GM20000 (cell line): ENCODE data around the gene HPSE2.

ENCODE experiments used
- DNase-seq: peaks from one replicate; pipeline ENCODE4 v3.0.0; 2012; ENCODE audit warnings: low spot score
- TF ChIP-seq, protein P1 (sequence below): IDR thresholded peaks from 2 replicates; pipeline ENCODE4 v1.5.1; 2012; ENCODE audit warnings: mild to moderate bottlenecking, control low read depth; ENCODE audit errors: extremely low read depth, missing control alignments

HPSE2 gene

DNA sequence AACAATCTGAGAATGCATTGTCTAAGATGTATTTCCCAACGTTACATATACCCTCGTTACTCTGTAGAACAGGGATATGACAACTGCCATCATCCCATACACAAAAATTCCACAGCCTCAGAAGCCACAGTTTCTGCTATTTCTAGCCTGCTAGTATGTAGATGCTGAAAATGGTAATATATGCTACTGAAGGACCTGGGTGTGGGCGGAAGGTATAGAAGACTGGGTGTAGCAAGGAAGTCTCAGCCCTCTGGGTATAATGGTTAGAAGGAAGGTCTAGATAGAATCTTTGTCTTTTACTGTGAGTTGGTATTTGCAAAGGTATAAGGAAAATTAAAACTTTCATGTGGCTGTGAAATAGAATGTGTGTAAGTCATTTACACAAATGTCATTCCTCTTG is 709.7 kb downstream of the HPSE2 start:
- TF ChIP-seq, protein P1, sequence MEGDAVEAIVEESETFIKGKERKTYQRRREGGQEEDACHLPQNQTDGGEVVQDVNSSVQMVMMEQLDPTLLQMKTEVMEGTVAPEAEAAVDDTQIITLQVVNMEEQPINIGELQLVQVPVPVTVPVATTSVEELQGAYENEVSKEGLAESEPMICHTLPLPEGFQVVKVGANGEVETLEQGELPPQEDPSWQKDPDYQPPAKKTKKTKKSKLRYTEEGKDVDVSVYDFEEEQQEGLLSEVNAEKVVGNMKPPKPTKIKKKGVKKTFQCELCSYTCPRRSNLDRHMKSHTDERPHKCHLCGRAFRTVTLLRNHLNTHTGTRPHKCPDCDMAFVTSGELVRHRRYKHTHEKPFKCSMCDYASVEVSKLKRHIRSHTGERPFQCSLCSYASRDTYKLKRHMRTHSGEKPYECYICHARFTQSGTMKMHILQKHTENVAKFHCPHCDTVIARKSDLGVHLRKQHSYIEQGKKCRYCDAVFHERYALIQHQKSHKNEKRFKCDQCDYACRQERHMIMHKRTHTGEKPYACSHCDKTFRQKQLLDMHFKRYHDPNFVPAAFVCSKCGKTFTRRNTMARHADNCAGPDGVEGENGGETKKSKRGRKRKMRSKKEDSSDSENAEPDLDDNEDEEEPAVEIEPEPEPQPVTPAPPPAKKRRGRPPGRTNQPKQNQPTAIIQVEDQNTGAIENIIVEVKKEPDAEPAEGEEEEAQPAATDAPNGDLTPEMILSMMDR: no peak
- no peak for DNase-seq

DNA sequence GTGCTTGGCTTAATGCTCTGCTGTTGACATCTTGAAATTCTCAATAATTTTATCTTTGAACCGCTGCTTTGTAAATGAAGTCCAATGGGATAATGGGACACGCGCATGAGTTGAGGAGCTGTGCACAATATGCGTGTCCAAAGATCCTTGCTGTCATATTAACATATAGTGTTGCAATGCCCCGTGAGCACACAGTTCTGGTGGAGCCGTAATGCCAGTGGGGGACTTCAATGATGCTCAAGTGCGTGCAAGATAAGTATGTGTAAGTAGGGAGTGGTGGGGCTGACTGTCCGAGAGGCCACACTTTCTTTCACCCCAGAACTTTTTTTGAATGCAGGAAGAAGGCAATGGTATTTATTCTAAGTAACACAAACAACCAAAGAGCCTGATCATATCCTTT is 711.5 kb downstream of the HPSE2 start:
- no peak for DNase-seq
- TF ChIP-seq, protein P1: no peak

DNA sequence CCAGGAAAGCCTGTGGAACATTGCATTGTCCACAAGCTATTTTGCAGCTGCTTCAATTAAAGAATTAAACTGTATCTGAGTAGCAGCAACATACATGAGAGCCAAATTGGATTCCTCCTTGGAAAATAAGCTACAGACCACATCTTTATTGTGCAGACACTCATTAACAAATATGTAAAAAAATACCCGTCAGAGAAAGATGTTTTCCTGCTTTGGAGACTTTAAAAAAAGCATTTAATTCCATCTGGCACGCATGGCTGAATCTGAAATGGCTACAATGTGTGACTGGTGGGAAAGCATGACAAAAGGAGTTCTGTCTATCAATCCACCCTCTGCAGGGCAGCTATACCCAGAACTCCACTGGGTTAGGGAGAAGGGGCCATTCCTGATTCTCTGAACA is 715.8 kb downstream of the HPSE2 start:
- TF ChIP-seq, protein P1: no peak
- DNase-seq: no peak

DNA sequence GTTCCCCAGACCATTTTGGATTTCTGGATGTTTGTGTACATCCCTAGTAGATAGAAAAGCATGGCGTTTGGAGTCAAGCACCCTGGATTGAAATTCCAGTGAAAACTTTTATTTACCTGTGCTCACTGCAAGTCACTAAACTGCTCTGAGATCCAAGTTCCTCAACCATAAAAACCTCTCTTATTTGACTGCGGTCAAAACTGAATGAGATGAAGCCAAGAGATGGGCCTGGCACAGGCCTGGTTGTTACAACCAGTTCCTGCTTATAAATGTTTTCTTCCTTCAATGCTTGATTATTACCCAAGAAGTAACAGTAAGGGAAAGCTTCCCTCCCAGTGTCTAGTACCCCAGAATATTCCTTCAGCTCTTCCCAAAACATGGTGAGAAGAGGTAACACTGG is 718.0 kb downstream of the HPSE2 start:
- DNase-seq: no peak

DNA sequence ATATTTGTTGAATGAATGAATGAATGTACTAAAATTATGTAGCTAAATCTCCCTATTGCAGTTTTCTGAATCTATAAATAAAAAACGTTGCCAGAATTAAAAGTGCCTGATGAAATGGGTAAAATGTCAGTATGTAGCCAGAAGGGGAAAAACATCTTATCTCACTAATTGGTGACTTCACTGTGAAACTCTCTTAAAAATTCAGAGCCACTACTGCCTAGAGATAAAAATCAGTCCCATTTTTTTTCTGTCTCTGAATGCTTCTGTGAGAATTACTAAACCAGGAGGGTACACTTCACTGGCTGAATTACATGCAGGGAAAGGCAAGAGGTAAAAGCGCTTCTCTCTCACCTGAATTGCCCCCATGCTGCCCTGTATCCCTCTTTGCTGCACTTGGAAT is 719.3 kb downstream of the HPSE2 start:
- no peak for DNase-seq
- TF ChIP-seq, protein P1: no peak

More for the DNA sequence above, 718.0 kb downstream of the HPSE2 start:
- TF ChIP-seq, protein P1: no peak

DNA sequence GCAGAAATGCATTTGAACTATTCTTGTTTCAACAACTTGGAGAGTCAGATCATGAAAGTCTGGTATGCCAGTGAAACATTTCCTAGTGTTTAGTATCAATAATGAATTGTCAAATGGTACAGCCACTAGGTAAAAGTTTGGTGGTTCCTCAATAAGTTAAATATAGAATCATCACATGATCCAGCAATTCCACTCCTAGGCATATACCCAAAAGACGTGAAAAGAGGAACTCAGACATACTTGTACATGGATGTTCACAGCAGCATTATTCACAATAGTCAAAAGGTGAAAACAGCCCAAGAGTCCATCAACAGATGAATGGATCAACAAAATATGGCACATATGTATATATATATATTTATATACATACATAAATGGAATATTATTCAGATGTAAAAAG is 721.9 kb downstream of the HPSE2 start:
- TF ChIP-seq, protein P1: no peak
- DNase-seq: no peak

DNA sequence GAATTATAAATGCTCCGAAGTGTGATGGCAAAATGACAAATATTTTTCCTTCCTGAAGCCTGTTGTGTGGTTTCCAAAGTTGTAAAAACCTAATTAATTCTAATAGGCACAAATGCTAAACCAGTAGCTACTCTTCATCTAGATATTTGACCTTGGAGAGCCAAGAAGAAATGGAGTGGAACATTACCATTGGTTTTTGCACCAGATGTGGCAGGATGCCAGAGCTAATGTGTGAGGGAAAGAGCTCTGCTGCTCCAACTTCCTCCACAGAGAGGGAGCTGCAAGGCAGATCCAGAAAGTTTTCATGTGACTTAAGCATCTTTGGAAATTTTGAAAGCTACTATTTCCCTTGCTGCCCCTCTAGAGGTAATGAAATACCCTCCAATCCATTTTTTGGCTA is 723.8 kb downstream of the HPSE2 start:
- no peak for DNase-seq
- TF ChIP-seq, protein P1: no peak
